Skeletal muscle tissue (tissue), 4 donors: Measurements from ENCODE around the gene HS6ST3. TPM values are rescaled to one million over a fixed set of nuclear protein-coding genes. Genes with fewer than 3 reads are reported as not detected.
"Not testable (repeated sequence)": the region's sequence is repeated elsewhere in the genome, so short reads cannot be mapped to it uniquely, and the experiment has no call there.

Experiments
- H3K27ac ChIP-seq: one replicate; pipeline ENCODE4 v1.7.0; 2013; ENCODE audit warnings: mild to moderate bottlenecking, low read depth, low read length, inconsistent platforms
- H3K27me3 ChIP-seq, 3 donors: one replicate each; pipeline ENCODE4 v1.7.0; 2013; ENCODE audit warnings: low read length in 3 of 3; ENCODE audit not compliant: control insufficient read depth in 3 of 3, insufficient read depth in 3 of 3
- H3K36me3 ChIP-seq, 3 donors: one replicate each; pipeline ENCODE4 v1.7.0; 2013; ENCODE audit warnings: low read length in 3 of 3; ENCODE audit not compliant: control insufficient read depth in 3 of 3, insufficient read depth in 3 of 3
- H3K4me1 ChIP-seq, 3 donors: one replicate each; pipeline ENCODE4 v1.7.0; 2013; ENCODE audit warnings: low read length in 3 of 3, mild to moderate bottlenecking in 3 of 3; ENCODE audit not compliant: control insufficient read depth in 3 of 3, insufficient read depth in 3 of 3
- H3K4me3 ChIP-seq, 3 donors: one replicate each; pipeline ENCODE4 v1.7.0; 2013; ENCODE audit warnings: low read length in 3 of 3
- H3K9ac ChIP-seq, 3 donors: one replicate each; pipeline ENCODE4 v1.7.0; 2013; ENCODE audit warnings: low read length in 3 of 3, mild to moderate bottlenecking in 3 of 3, moderate library complexity in 2 of 3, low read depth in 1 of 3
- H3K9me3 ChIP-seq, 3 donors: one replicate each; pipeline ENCODE4 v1.7.0; 2013; ENCODE audit warnings: low read length in 3 of 3; ENCODE audit not compliant: control insufficient read depth in 3 of 3
- total RNA-seq: library from RNA; depleted of rRNA; stranded (reverse); fragments of >200 nt; gene quantifications from one replicate; pipeline ENCODE4 v1.2.3, GENCODE V29; 2014
- donor health status: Osteomylitis.

The HS6ST3 gene
- total RNA-seq, 1 donor from 2014 or later: 0.52 TPM

DNA sequence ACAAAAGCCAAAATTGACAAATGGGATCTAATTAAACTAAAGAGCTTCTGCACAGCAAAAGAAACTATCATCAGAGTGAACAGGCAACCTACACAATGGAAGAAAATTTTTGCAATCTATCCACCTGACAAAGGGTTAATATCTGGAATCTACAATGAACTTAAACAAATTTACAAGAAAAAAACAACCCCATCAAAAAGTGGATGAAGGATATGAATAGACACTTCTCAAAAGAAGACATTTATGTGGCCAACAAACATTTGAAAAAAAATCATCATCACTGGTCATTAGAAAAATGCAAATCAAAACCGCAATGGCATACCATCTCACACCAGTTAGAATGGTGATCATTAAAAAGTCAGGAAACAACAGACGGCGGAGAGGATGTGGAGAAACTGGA lies 688.4 kb downstream of the HS6ST3 start:
- H3K27me3 ChIP-seq, H3K36me3 ChIP-seq, H3K27ac ChIP-seq, H3K9ac ChIP-seq, H3K4me3 ChIP-seq, H3K9me3 ChIP-seq, H3K4me1 ChIP-seq: not testable (repeated sequence)

DNA sequence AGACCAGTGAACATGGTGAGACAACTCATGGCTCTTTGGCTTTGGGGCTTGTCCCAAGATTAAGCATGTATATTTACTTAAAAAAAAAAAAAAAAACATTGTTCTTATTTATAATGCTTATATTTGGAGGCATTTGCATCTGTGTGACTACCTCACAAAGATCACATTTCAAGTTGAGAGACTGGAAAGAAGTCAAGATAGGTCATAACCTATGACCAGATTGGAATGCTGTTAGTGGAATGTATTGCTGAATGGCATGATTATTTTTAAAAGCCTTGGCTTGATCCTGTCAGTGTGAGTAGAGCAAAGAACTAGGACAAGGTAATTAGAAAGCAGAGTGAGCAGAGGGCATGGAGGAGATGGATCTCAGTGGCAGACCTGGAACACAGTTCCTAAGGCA lies 689.8 kb downstream of the HS6ST3 start:
- H3K27me3 ChIP-seq: no peaks in the 10 kb centered on the region
- no peak overlapping the region for H3K27ac ChIP-seq
- H3K4me1 ChIP-seq: no peaks in the 10 kb centered on the region
- H3K9ac ChIP-seq: no peak overlapping the region
- no peaks in the 10 kb centered on the region for H3K9me3 ChIP-seq
- H3K4me3 ChIP-seq: no peak overlapping the region
- H3K36me3 ChIP-seq: no peaks in the 10 kb centered on the region

DNA sequence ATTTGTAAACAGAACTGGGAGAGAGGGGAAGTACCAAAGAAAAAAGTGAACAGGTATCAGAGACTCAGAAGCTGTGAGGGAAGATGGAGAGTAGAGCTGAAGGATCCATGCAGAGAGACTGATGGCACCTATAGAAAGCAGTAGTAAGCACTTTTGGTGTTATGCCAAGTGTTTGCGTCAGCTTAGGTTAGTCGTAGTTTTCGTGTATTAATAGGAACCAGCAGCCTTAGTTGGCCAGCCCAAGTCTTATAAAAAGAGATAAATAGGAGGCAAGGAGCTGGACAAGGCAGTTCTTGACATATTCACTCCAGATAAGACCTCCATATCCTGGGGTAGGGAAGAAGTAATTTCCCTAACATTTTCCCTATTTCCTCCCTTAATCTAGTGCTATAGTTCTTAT lies 690.2 kb downstream of the HS6ST3 start:
- no peak overlapping the region for H3K9ac ChIP-seq
- no peaks in the 10 kb centered on the region for H3K27me3 ChIP-seq
- no peak overlapping the region for H3K4me3 ChIP-seq
- H3K9me3 ChIP-seq: no peaks in the 10 kb centered on the region
- no peaks in the 10 kb centered on the region for H3K36me3 ChIP-seq
- no peak overlapping the region for H3K27ac ChIP-seq
- no peaks in the 10 kb centered on the region for H3K4me1 ChIP-seq

DNA sequence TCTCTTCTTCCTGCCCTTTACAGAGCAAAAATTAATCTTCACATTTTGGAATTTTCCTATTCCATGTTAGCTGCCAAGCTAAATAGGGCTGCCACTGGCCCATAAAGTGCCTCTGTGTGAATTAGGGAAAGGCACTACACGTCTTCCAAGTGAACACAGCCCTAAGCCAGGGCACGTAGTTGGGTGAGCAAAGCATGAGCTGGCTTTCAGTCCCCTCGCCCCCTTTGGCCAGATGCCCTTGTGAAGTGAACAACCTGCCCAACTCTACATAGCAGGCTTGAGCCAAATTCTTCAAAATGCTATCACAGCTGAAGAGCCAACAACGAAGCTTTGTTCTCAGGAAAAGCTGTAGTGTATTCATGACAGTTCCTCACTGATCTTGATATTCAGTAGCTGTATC lies 691.2 kb downstream of the HS6ST3 start:
- no peaks in the 10 kb centered on the region for H3K4me1 ChIP-seq
- H3K27ac ChIP-seq: no peak overlapping the region
- no peak overlapping the region for H3K4me3 ChIP-seq
- H3K27me3 ChIP-seq: no peaks in the 10 kb centered on the region
- H3K36me3 ChIP-seq: no peaks in the 10 kb centered on the region
- H3K9ac ChIP-seq: no peak overlapping the region
- no peaks in the 10 kb centered on the region for H3K9me3 ChIP-seq

DNA sequence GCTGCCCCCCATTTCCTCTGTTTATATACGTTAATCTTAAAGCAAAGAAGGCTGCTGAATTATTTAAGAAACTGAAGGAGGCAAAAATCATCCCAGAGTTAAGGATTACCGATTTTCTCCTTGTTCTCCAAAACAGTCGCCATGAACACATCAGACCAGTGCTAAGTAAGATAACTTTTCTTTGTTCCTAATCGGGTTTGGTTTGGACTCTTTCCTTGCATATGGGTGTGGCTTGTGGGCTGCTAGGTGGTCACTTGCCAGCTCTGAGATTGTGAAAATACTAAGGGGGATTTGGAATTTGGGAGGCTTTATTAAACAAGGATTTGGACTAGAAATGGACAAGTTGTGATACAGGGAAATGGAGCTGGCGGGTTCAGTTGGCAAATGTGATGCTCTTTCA lies 692.3 kb downstream of the HS6ST3 start:
- Histone ChIP-seq H3K4me3 (no peak overlapping the region), H3K27ac (no peak overlapping the region), H3K4me1 (no peaks in the 10 kb centered on the region), H3K9me3 (no peaks in the 10 kb centered on the region), H3K27me3 (no peaks in the 10 kb centered on the region), H3K9ac (no peak overlapping the region), H3K36me3 (no peaks in the 10 kb centered on the region)

DNA sequence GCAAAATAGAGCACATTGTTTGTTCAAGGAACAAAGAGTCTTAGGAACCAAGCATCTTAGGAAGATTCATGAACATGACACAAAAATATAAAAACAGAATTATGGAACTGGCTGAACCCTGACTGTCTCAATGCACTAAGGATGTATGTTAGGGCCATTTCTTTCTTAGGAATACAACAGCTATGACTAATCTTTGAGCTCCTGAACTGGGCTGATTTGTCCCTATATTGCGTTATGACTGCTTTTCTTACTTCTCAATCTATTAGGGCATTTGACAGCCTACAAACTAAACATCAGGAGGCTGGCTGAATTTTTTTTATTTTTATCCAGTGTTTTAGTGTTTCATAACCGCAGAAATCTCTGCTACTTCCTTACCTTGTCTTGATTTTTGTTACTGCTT lies 693.1 kb downstream of the HS6ST3 start:
- H3K9me3 ChIP-seq: no peaks in the 10 kb centered on the region
- no peaks in the 10 kb centered on the region for H3K4me1 ChIP-seq
- H3K4me3 ChIP-seq: no peak overlapping the region
- H3K27ac ChIP-seq: no peak overlapping the region
- no peaks in the 10 kb centered on the region for H3K27me3 ChIP-seq
- H3K36me3 ChIP-seq: no peaks in the 10 kb centered on the region
- H3K9ac ChIP-seq: no peak overlapping the region

DNA sequence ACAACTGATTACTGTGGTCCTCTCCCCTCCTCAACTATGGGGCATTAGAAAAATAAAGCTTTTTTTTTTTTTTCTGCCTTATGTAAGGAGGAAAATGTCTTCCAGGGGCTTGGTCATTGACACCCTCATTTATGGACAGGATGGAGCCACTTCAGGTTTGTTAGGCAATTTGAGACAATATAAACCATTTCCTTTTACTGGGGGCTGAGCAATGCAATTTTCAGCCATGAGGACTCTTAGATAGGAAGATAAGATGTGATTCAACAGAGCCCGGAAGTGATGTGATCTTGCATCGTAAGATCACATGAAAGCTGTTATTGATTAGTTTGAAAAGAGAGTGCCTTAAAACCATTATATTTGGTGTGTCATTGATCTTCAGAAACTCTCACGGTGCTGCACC lies 693.6 kb downstream of the HS6ST3 start:
- Histone ChIP-seq H3K4me1 (no peaks in the 10 kb centered on the region), H3K9ac (no peak overlapping the region), H3K4me3 (no peak overlapping the region), H3K36me3 (no peaks in the 10 kb centered on the region), H3K27ac (no peak overlapping the region), H3K27me3 (no peaks in the 10 kb centered on the region), H3K9me3 (no peaks in the 10 kb centered on the region)

DNA sequence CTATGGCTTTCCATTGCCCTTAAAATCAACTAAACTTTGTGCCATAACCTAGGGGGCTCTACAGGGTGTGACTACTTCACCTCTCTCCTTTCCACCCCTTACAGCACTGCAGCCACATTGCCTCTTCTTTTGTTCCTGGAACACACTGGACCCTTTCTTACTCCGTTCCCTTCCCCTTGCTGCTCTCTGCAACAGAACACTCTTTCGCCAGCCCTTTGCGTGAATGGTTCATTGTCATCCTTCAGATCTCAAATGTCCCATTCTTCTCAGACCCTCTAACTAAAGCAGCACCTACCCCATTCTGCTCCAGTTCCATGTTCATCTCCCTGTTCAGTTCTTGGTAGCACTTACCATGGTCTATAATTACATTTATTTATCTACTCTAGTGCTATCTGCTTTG lies 696.1 kb downstream of the HS6ST3 start:
- no peak overlapping the region for H3K27ac ChIP-seq
- H3K27me3 ChIP-seq: no peaks in the 10 kb centered on the region
- H3K9me3 ChIP-seq: no peaks in the 10 kb centered on the region
- no peaks in the 10 kb centered on the region for H3K36me3 ChIP-seq
- H3K9ac ChIP-seq: no peak overlapping the region
- H3K4me1 ChIP-seq: no peaks in the 10 kb centered on the region
- no peak overlapping the region for H3K4me3 ChIP-seq

DNA sequence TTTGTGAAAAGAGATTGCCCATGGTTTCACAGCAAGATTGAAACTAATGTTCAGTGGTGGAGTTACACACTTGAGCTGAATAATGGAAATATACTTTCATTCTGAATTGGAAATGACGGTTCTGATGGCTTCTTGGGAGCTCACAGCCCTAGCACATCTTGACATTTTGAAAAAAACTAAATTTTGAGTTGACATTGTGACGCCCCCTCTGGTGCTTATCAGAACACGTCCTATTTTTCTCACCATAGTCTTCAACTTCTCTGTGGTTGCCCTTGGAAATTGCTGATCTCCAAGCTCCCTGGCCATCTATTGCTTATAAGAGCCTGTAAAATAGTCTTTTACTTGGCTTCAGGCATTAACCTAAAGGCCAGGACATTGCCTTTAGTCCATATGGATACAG lies 702.3 kb downstream of the HS6ST3 start:
- Histone ChIP-seq H3K27ac (no peak overlapping the region), H3K9me3 (no peaks in the 10 kb centered on the region), H3K36me3 (no peaks in the 10 kb centered on the region)

DNA sequence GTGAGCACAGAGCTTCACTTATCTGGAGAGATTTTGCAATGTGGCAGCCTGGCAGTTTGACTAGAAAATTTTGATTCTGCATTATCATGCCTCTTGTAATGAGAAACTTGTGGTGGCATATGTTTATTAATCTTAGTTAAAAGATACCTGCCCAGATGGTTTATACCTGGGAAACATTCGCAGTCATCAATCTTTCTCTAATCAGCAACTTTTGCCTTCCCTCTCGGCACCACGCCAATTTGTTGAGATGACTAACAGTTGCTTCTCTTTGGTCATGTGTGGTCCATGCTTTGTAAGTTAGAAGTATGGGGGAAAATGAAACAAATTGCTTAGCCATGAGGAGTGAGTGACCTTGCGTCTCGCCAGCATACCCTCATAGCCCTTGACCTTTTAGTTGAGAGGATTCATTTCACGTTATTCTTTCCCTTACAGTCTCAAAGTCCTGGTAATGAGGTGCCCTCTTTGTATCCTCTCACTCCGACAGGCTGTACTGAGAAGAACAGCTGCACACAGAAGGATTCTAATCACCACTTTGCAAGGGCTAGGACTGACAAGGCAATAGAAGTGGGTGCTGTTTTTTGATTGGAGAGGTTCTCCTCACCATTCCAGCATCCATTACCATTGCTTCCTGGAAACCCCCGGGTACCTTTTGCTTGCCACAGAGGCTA lies 703.0 kb downstream of the HS6ST3 start:
- H3K4me3 ChIP-seq: no peak overlapping the region
- no peaks in the 10 kb centered on the region for H3K27me3 ChIP-seq
- H3K9ac ChIP-seq: no peak overlapping the region
- no peak overlapping the region for H3K27ac ChIP-seq
- no peaks in the 10 kb centered on the region for H3K9me3 ChIP-seq
- no peaks in the 10 kb centered on the region for H3K36me3 ChIP-seq
- H3K4me1 ChIP-seq: no peaks in the 10 kb centered on the region

More for the DNA sequence above, 702.3 kb downstream of the HS6ST3 start:
- Histone ChIP-seq H3K27me3 (no peaks in the 10 kb centered on the region), H3K4me3 (no peak overlapping the region), H3K4me1 (no peaks in the 10 kb centered on the region), H3K9ac (no peak overlapping the region)

DNA sequence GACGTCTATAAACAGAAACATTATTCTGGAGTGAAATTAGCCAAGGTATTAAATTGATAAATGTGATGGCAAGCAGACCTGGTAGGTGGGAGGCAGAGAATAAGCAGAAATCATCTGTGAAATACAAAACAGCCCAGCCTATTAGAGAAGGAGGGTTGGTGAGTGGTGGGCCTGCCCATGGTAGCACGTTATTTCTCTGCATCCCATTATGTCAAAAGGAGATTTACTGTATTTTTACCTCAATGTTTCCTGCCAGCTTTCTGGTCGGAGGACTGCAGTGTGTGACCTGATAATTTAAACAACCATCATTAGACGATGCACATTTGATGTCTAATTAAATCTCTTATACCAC lies 703.5 kb downstream of the HS6ST3 start:
- Histone ChIP-seq H3K27me3 (no peaks in the 10 kb centered on the region), H3K4me1 (no peaks in the 10 kb centered on the region), H3K9me3 (no peaks in the 10 kb centered on the region), H3K36me3 (no peaks in the 10 kb centered on the region), H3K27ac (no peak overlapping the region), H3K4me3 (no peak overlapping the region), H3K9ac (no peak overlapping the region)
